Loucy (cell line): ENCODE data around the gene MICAL3.

Experiments
- CTCF ChIP-seq: fragments of 200-600 bp; sonication (generic); conservative IDR thresholded peaks from 2 replicates; pipeline ENCODE4 v1.5.1; 2014; ENCODE audit warnings: mild to moderate bottlenecking, antibody characterized with exemption, low read length
- EZH2phosphoT487 ChIP-seq: fragments of 200-600 bp; IDR thresholded peaks from 2 replicates; pipeline ENCODE4 v1.6.1; 2018; ENCODE audit warnings: antibody characterized with exemption, mild to moderate bottlenecking, moderate library complexity, borderline replicate concordance

- TF ChIP-seq CTCF = no peak
- no peak for TF ChIP-seq EZH2phosphoT487
Measured at GRCh38 chr22:17954200-17954859, 70.0 kb downstream of the MICAL3 start.
